Stomach smooth muscle (tissue), 2 donors: ENCODE results near the gene USE1.
"Not testable (repeated sequence)": the region's sequence is repeated elsewhere in the genome, so short reads cannot be mapped to it uniquely, and the experiment has no call there.

Experiments used
- H3K27ac ChIP-seq: one replicate; pipeline ENCODE4 v1.7.0; 2013; ENCODE audit warnings: mild to moderate bottlenecking, low read length, inconsistent platforms
- H3K27me3 ChIP-seq, 2 donors: one replicate each; pipeline ENCODE4 v1.7.0; 2013; ENCODE audit warnings: low read length in 2 of 2; ENCODE audit not compliant: insufficient read depth in 2 of 2, control insufficient read depth in 1 of 2
- H3K36me3 ChIP-seq, 2 donors: one replicate each; pipeline ENCODE4 v1.7.0; 2013; ENCODE audit warnings: low read length in 2 of 2; ENCODE audit not compliant: control insufficient read depth in 2 of 2, insufficient read depth in 2 of 2
- H3K4me1 ChIP-seq: one replicate; pipeline ENCODE4 v1.7.0; 2013; ENCODE audit warnings: low read length; ENCODE audit not compliant: control insufficient read depth, insufficient read depth
- H3K4me3 ChIP-seq, 2 donors: one replicate each; pipeline ENCODE4 v1.7.0; 2013; ENCODE audit warnings: low read length in 2 of 2
- H3K9ac ChIP-seq, 2 donors: one replicate each; pipeline ENCODE4 v1.7.0; 2013; ENCODE audit warnings: low read length in 2 of 2, mild to moderate bottlenecking in 1 of 2
- H3K9me3 ChIP-seq, 2 donors: one replicate each; pipeline ENCODE4 v1.7.0; 2013; ENCODE audit warnings: low read length in 2 of 2; ENCODE audit not compliant: control insufficient read depth in 2 of 2
- donor health status: healthy.
- donor health status: Pancreatic carcinoma.

Gene USE1

DNA sequence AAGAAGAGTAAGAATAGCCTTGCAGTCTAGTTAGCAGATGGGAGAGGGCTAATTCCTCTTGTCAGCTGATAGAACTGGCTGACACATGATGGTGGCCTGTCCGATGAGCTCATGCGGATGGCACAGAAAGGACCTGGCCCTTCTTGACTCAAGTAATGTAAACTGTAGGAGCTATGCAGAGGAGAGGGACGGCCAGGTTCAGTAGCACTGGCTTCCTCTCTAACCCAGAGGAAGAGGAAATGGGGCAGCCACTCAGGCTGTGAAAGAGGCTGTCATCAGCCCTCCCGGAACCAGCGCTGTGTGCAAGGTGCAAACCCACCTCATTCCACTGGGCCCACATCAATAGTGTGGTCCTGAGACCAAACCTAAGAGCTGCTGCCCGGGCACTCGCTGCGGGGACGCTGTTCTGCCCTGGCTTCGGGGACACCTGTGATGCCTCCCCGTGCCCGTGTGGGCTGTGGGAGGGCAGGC lies 30.8 kb upstream of the USE1 start:
- Histone ChIP-seq H3K4me3 (no peak overlapping the region), H3K36me3 (peaks cover 26 to 45% of the 10 kb centered on the region in 2 donors), H3K9me3 (no peaks in the 10 kb centered on the region), H3K27ac (no peak overlapping the region), H3K4me1 (no peaks in the 10 kb centered on the region), H3K9ac (no peak overlapping the region), H3K27me3 (no peaks in the 10 kb centered on the region)

DNA sequence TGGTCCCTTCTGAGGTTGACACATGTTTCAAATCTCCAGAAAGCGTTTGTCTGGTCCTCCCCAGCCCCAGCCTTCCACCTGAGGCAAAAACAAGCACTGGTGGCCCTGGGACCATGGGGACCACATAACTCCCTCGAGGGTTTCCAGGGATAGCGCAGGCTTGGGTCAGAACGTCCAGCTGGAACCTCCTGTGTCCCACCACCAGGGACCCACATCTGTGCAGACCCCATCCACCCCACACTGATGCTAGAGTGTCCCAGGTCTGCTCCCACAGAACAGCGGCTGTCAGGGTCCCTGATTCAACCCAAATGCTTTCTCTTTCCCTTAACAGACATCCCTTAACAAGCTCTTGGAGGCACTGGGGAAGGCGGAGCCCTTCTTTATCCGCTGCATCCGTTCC lies 29.6 kb upstream of the USE1 start:
- no peaks in the 10 kb centered on the region for H3K9me3 ChIP-seq
- no peaks in the 10 kb centered on the region for H3K4me1 ChIP-seq
- H3K4me3 ChIP-seq, result no peak overlapping the region
- H3K36me3 ChIP-seq, result peaks cover 26 to 44% of the 10 kb centered on the region in 2 donors
- no peaks in the 10 kb centered on the region for H3K27me3 ChIP-seq
- H3K9ac ChIP-seq, result no peak overlapping the region
- no peak overlapping the region for H3K27ac ChIP-seq

DNA sequence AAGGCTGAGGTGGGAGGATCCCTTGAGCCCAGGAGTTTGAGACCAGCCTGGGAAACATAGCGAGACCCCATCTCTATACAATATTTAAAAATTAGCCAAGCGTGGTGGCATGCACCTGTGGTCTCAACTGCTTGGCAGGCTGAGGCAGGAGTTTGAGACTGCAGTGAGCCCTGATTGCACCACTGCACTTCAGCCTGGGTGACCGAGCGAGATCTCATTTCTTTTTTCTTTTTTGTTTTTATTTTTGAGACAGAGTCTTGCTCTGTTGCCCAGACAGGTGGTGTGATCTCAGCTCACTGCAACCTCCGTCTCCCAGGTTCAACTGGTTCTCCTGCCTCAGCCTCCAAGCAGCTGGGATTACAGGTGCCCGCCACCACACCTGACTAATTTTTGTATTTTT lies 23.4 kb upstream of the USE1 start:
- H3K27ac ChIP-seq, H3K9ac ChIP-seq, H3K27me3 ChIP-seq, H3K4me3 ChIP-seq, H3K9me3 ChIP-seq, H3K4me1 ChIP-seq: not testable (repeated sequence)
- peaks cover 45 to 51% of the 10 kb centered on the region in 2 donors for H3K36me3 ChIP-seq

DNA sequence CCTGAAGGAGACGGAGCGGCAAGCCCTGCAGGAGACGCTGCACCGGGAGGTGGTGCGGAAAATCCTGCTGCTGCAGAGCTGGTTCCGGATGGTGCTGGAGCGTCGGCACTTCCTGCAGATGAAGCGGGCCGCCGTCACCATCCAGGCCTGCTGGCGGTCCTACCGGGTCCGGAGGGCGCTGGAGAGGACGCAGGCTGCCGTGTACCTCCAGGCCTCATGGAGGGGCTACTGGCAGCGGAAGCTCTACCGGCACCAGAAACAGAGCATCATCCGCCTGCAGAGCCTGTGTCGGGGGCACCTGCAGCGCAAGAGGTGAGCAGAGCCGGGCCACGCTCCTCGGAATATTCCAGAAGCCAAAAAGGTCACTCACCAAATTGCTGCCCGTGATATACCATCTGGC lies 22.4 kb upstream of the USE1 start:
- Histone ChIP-seq H3K9me3 (no peaks in the 10 kb centered on the region), H3K4me3 (no peak overlapping the region), H3K4me1 (no peaks in the 10 kb centered on the region), H3K9ac (no peak overlapping the region), H3K27me3 (no peaks in the 10 kb centered on the region), H3K36me3 (peaks cover 39 to 52% of the 10 kb centered on the region in 2 donors), H3K27ac (no peak overlapping the region)

DNA sequence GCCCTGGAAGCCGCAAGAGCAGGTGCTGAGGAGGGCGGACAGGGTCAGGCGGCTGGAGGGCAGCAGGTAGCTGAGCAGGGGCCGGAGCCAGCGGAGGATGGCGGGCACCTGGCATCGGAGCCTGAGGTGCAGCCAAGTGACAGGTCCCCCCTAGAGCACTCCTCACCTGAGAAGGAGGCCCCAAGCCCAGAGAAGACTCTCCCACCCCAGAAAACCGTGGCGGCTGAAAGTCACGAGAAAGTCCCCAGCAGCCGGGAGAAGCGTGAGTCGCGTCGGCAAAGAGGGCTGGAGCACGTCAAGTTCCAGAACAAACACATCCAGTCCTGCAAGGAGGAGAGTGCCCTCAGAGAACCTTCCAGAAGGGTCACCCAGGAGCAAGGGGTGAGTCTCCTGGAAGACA lies 20.5 kb upstream of the USE1 start:
- H3K4me3 ChIP-seq, result no peak overlapping the region
- H3K9me3 ChIP-seq, result no peaks in the 10 kb centered on the region
- H3K9ac ChIP-seq, result no peak overlapping the region
- H3K27ac ChIP-seq, result no peak overlapping the region
- peaks cover 45 to 52% of the 10 kb centered on the region in 2 donors for H3K36me3 ChIP-seq
- H3K4me1 ChIP-seq, result no peaks in the 10 kb centered on the region
- no peaks in the 10 kb centered on the region for H3K27me3 ChIP-seq

DNA sequence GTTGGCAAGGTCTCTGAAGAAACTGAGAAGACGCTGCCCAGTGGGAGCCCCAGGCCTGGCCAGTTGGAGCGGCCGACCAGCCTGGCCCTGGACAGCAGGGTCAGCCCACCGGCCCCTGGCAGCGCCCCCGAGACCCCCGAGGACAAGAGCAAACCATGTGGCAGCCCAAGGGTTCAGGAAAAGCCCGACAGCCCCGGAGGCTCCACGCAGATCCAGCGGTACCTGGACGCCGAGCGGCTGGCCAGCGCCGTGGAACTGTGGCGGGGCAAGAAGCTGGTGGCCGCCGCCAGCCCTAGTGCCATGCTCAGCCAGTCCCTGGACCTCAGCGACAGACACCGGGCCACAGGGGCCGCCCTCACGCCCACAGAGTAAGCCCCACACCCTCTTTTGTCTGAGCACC lies 20.1 kb upstream of the USE1 start:
- H3K9ac ChIP-seq, result no peak overlapping the region
- H3K27ac ChIP-seq, result no peak overlapping the region
- H3K9me3 ChIP-seq, result no peaks in the 10 kb centered on the region
- H3K4me1 ChIP-seq, result no peaks in the 10 kb centered on the region
- H3K4me3 ChIP-seq, result no peak overlapping the region
- H3K27me3 ChIP-seq, result no peaks in the 10 kb centered on the region
- H3K36me3 ChIP-seq, result peaks cover 45 to 54% of the 10 kb centered on the region in 2 donors

DNA sequence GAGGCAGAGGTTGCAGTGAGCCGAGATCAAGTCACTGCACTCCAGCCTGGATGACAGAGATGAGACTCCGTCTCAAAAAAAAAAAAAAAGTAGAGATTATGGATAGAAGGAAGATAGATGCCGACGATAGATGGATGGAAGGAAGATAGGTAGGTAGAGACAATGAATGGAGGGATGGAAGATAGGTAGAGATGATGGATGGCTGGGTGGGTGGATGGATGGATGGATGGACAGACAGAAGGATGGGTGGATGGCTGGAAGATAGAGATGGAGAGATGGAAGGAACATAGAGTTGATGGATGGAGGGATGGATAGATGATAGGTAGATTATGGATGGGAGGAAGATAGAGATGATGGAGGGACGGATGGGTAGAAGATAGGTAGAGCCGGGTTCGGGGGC lies 18.5 kb upstream of the USE1 start:
- Histone ChIP-seq H3K27me3 (no peaks in the 10 kb centered on the region), H3K4me3 (no peak overlapping the region), H3K4me1 (no peaks in the 10 kb centered on the region), H3K36me3 (peaks cover 47 to 59% of the 10 kb centered on the region in 2 donors), H3K9ac (no peak overlapping the region), H3K27ac (no peak overlapping the region), H3K9me3 (no peaks in the 10 kb centered on the region)

DNA sequence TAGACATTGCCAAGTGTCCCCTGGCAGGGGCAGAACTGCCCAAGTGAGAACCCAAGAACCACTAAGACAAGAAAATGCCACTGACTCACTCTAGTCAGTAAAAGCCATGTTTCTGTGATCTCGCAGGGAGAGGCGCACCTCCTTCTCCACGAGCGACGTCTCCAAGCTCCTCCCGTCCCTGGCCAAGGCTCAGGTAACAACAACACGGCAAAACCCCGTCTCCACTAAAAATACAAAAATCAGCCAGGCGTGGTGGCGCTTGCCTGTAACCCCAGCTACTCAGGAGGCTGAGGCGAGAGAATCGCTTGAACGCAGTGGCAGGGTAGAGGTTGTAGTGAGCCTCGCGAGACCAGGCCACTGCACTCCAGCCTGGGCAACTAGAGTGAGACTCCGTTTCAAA lies 17.5 kb upstream of the USE1 start:
- peaks cover 55 to 66% of the 10 kb centered on the region in 2 donors for H3K36me3 ChIP-seq
- H3K4me1 ChIP-seq, result no peaks in the 10 kb centered on the region
- H3K9ac ChIP-seq, result no peak overlapping the region
- no peaks in the 10 kb centered on the region for H3K27me3 ChIP-seq
- no peak overlapping the region for H3K4me3 ChIP-seq
- no peaks in the 10 kb centered on the region for H3K9me3 ChIP-seq
- H3K27ac ChIP-seq, result no peak overlapping the region

DNA sequence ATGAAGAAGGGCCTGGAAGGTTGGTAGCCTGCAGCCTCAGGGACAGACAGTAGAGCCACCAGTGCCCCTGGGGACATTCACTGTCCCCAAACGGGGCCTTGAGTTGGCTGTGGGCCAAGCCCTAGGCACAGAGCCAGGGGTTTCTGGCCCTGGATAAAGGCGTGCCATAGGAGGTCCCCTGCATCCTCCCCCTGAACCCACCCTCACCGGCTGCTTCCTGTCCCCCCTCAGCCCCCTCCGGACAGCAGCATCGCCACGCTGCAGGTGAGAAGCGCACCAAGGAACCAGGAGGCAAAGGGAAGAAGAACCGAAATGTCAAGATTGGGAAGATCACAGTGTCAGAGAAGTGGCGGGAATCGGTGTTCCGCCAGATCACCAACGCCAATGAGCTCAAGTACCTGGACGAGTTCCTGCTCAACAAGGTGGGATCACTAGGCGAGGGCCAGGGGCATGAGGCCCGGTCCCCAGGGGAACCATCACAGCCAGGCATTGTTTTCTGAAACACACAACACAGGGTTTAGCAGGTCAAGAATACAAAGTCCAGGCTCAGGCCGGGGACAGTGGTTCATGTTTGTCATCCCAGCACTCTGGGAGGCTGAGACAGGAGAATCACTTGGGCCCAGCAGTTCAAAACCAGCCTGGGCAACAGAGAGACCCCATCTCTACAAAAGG lies 14.6 kb upstream of the USE1 start:
- Histone ChIP-seq H3K27ac (no peak overlapping the region), H3K36me3 (peaks cover 37 to 46% of the 10 kb centered on the region in 2 donors), H3K9me3 (no peaks in the 10 kb centered on the region), H3K4me3 (no peak overlapping the region), H3K9ac (no peak overlapping the region), H3K27me3 (no peaks in the 10 kb centered on the region), H3K4me1 (no peaks in the 10 kb centered on the region)

DNA sequence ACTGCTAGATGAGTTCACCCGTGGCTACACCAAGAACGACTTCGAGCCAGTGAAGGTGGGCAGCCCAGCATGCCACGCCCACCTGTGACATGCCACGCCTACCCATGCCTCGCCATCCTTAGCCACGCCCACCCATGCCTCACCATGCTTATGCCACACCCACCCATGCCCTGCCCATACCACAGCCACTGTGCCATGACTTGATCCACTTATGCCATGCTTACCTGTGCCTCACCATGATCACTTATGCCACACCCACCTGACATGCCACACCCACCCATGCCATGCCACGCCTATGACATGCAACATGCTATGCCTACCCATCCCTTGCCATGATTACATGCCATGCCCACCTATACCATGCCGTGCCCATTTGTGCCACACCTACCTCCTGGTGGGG lies 12.9 kb upstream of the USE1 start:
- Histone ChIP-seq H3K27ac (no peak overlapping the region), H3K4me1 (no peaks in the 10 kb centered on the region), H3K9me3 (no peaks in the 10 kb centered on the region), H3K27me3 (no peaks in the 10 kb centered on the region), H3K9ac (no peak overlapping the region), H3K36me3 (peaks cover 34 to 55% of the 10 kb centered on the region in 2 donors), H3K4me3 (no peak overlapping the region)

DNA sequence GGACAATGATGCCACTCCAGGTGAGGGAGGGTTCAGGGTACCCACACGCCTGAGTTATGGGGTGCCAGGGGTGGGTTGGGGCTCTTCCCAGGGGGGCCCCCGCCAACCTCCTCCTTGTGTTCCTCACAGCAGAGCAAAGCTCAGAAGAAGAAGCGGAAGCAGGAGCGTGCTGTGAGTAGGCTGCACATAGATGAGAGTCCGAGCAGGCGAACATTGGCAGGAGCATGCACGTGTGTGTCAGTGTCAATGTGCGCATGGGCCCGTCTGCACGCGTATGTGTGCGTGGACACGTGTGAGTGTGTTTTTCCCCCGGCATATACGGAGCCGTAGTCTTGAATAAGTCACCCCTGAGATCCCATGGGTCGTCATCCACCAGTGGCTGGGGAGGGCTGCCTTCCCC lies 12.4 kb upstream of the USE1 start:
- Histone ChIP-seq H3K9me3 (no peaks in the 10 kb centered on the region), H3K27ac (no peak overlapping the region), H3K9ac (no peak overlapping the region), H3K4me3 (no peak overlapping the region), H3K27me3 (no peaks in the 10 kb centered on the region), H3K4me1 (no peaks in the 10 kb centered on the region), H3K36me3 (peaks cover 34 to 53% of the 10 kb centered on the region in 2 donors)
